Measurements from ENCODE around the gene ADPRH. TPM values are rescaled to one million over a fixed set of nuclear protein-coding genes. Genes with fewer than 3 reads are reported as not detected.
"Not testable (repeated sequence)": the region's sequence is repeated elsewhere in the genome, so short reads cannot be mapped to it uniquely, and the experiment has no call there.

Gene ADPRH
- total and polyA plus RNA-seq, 7 donors = 1.2 to 11.6 (median 7.2) TPM

GRCh38 chr3:119592861-119593260 is 13.6 kb downstream of the ADPRH start:
- no peaks in the 10 kb centered on the region for H3K27me3 ChIP-seq
- intact Hi-C loops (cut with DNase I) = no loop called here
- H3K36me3 ChIP-seq = no peaks in the 10 kb centered on the region
- DNase-seq = no peak
- TF ChIP-seq EP300 (IDR thresholded peaks at IDR 0.05) (no peak), POLR2AphosphoS5 (IDR thresholded peaks at IDR 0.05) (no peak), POLR2A (IDR thresholded peaks at IDR 0.05) (no peak)
- TF ChIP-seq, protein P1, sequence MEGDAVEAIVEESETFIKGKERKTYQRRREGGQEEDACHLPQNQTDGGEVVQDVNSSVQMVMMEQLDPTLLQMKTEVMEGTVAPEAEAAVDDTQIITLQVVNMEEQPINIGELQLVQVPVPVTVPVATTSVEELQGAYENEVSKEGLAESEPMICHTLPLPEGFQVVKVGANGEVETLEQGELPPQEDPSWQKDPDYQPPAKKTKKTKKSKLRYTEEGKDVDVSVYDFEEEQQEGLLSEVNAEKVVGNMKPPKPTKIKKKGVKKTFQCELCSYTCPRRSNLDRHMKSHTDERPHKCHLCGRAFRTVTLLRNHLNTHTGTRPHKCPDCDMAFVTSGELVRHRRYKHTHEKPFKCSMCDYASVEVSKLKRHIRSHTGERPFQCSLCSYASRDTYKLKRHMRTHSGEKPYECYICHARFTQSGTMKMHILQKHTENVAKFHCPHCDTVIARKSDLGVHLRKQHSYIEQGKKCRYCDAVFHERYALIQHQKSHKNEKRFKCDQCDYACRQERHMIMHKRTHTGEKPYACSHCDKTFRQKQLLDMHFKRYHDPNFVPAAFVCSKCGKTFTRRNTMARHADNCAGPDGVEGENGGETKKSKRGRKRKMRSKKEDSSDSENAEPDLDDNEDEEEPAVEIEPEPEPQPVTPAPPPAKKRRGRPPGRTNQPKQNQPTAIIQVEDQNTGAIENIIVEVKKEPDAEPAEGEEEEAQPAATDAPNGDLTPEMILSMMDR (IDR thresholded peaks at IDR 0.05) = no peak
- 67 to 73% methylated on average over 1 of the region's 1 CpG for WGBS, 2 donors
- peaks cover 0 to 14% (median 2%) of the 10 kb centered on the region in 4 donors for H3K4me1 ChIP-seq
- peaks cover 0 to 2% (median 0%) of the 10 kb centered on the region in 4 donors for H3K9me3 ChIP-seq
- no peak overlapping the region for H3K4me3 ChIP-seq
- H3K27ac ChIP-seq = no peak overlapping the region

DNA sequence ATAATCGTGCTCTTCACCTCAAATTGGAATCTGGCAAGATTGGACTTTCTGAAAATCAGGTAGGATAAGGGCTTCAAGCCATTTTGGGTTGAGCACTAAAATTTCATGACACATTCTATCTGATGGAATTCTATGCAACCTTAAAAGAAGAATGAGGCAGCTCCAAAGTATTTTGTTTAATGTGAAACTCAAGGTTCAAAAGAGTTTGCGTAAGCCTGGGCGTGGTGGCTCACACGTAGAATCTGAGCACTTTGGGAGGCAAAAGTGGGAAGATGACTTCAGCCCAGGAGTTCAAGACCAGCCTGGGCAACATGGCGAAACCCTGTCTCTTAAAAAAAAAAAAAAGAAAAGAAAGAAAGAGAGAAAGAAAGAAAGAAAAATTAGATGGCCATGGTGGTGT is 14.8 kb downstream of the ADPRH start:
- Histone ChIP-seq H3K4me3 (no peak overlapping the region), H3K27ac (no peak overlapping the region), H3K4me1 (peaks cover 0 to 14% (median 2%) of the 10 kb centered on the region in 4 donors), H3K9me3 (peaks cover 0 to 2% (median 0%) of the 10 kb centered on the region in 4 donors), H3K27me3 (no peaks in the 10 kb centered on the region), H3K36me3 (no peaks in the 10 kb centered on the region)
- TF ChIP-seq POLR2A (IDR thresholded peaks at IDR 0.05) (no peak), EP300 (IDR thresholded peaks at IDR 0.05) (no peak), POLR2AphosphoS5 (IDR thresholded peaks at IDR 0.05) (no peak)
- TF ChIP-seq, protein P1 (IDR thresholded peaks at IDR 0.05) = no peak
- WGBS, 2 donors = 70 to 81% methylated on average over 5 of the region's 5 CpGs
- DNase-seq = no peak
- intact Hi-C loops (cut with DNase I) = no loop called here

DNA sequence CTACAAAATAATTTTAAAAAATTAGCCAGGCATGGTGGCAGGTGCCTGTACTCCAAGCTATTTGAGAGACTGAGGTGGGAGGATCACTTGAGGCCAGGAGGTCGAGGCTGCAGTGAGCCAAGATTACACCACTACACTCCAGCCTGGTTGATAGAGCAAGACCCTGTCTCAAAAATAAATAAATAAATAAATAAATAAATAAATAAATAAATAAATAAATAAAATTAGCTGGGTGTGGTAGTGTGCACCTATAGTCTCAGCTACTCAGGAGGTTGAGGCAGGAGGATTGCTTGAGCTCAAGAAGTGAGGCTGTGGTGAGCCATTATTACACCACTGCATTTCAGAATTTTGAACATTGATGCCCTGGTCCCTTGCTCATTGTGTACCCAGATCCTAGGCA is 15.6 kb downstream of the ADPRH start:
- H3K36me3 ChIP-seq; H3K27me3 ChIP-seq; H3K27ac ChIP-seq; H3K4me3 ChIP-seq; intact Hi-C loops (cut with DNase I); DNase-seq; H3K9me3 ChIP-seq: not testable (repeated sequence)
- peaks cover 0 to 14% (median 2%) of the 10 kb centered on the region in 4 donors for H3K4me1 ChIP-seq
- 88 to 92% methylated on average over 1 of the region's 1 CpG for WGBS, 2 donors

DNA sequence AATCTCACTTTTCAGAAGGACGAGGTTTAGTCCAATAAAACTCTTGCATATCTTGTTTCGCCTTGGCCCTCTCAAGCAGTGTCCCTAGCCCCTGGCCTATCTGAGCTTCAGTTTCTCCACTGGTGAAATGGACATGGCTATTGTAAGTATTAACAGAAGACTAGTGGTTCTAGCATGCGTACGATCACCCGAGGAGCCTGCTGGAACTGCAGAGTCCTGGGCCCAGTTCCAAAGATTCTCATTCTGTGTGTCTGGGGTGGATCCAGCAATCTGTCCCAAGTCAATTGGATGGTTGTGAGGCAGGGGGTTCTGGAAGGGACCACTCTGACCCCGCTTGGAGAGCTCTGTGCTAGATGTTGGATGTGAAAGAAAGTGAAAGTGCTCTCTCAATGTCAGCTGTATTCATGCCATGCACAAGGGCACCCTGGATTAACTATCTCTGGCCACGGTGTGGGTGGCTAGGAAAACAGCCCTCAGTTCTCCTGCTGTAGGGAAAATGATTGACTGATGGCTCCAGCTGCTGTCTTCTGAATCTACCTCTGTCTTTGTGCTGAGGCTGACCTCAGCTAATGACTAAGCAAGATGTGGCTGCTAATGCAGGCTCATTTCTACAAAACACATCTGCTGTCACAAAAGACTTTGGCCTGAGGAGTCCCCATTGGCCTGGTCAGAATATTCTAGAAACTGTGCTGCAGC is 16.5 kb downstream of the ADPRH start:
- Histone ChIP-seq H3K36me3 (no peaks in the 10 kb centered on the region), H3K4me3 (peak overlapping the region; percentile 10 to 38 (median 32)), H3K4me1 (peaks cover 0 to 14% (median 2%) of the 10 kb centered on the region in 4 donors), H3K9me3 (peaks cover 0 to 1% (median 0%) of the 10 kb centered on the region in 4 donors), H3K27me3 (no peaks in the 10 kb centered on the region), H3K27ac (peak overlapping the region in 1 of 4 donors; percentile 12)
- DNase-seq = no peak
- TF ChIP-seq POLR2AphosphoS5 (IDR thresholded peaks at IDR 0.05) (no peak), POLR2A (IDR thresholded peaks at IDR 0.05) (no peak), EP300 (IDR thresholded peaks at IDR 0.05) (no peak)
- TF ChIP-seq, protein P1 (IDR thresholded peaks at IDR 0.05) = no peak
- WGBS, 2 donors = 81 to 82% methylated on average over 7 of the region's 7 CpGs
- intact Hi-C loops (cut with DNase I) = no loop called here

DNA sequence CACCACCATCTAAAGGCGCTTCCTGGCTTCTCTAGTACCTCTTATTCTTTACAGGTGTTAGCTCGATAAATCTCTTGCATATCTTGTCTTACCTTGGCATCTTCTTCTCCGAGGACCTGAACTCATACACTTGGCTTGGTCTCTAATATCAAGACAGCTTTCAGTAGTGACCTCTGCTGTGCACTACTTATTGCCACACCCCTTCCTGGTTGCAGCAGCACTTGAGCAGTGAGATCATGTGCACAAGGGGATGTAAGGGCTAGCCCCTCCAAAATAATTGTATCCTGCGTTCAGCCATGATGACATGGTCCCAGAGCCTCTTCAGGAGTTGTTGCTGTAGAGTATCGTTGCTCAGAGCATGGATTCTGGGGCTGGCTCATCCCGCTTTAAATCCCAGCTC is 17.1 kb downstream of the ADPRH start:
- Histone ChIP-seq H3K4me3 (no peak overlapping the region), H3K36me3 (no peaks in the 10 kb centered on the region), H3K27me3 (no peaks in the 10 kb centered on the region), H3K27ac (no peak overlapping the region), H3K9me3 (no peaks in the 10 kb centered on the region), H3K4me1 (peaks cover 0 to 14% (median 2%) of the 10 kb centered on the region in 4 donors)
- 87 to 88% methylated on average over 6 of the region's 6 CpGs for WGBS, 2 donors
- TF ChIP-seq POLR2AphosphoS5 (IDR thresholded peaks at IDR 0.05) (no peak), POLR2A (IDR thresholded peaks at IDR 0.05) (no peak), EP300 (IDR thresholded peaks at IDR 0.05) (no peak)
- TF ChIP-seq, protein P1 (IDR thresholded peaks at IDR 0.05) = no peak
- DNase-seq = no peak
- intact Hi-C loops (cut with DNase I) = no loop called here
